HL-60 (cell line): ENCODE measurements around the gene CDH23.

Experiments
- DNase-seq, 2 experiments: peaks; one replicate each; pipeline ENCODE4 v3.0.0-alpha.2; 2010 to 2020; ENCODE audit warnings: low read depth in 1 of 2, low spot score in 1 of 2
- H3K27ac ChIP-seq: fragments of 250-450 bp; sonication (Bioruptor Pico); replicated peaks from 2 replicates; pipeline ENCODE4 v1.5.1; 2020; ENCODE audit warnings: mild to moderate bottlenecking, moderate library complexity
- H3K27me3 ChIP-seq: fragments of 250-450 bp; sonication (Bioruptor Pico); 2 replicates; pipeline ENCODE4 v1.5.1; 2021; ENCODE audit warnings: mild to moderate bottlenecking, moderate library complexity; ENCODE audit not compliant: insufficient read depth, poor library complexity, severe bottlenecking
- H3K4me3 ChIP-seq: replicated peaks from 2 replicates; pipeline ENCODE4 v1.5.1; 2011; ENCODE audit warnings: mild to moderate bottlenecking, control low read depth, low read length; ENCODE audit not compliant: insufficient read depth
- GABPA ChIP-seq: IDR thresholded peaks from 2 replicates; pipeline ENCODE4 v1.6.1; 2012; ENCODE audit warnings: low read depth
- POLR2AphosphoS5 ChIP-seq: IDR thresholded peaks from 2 replicates; pipeline ENCODE4 v1.6.1; 2012; ENCODE audit warnings: low read depth
- SPI1 ChIP-seq: IDR thresholded peaks from 2 replicates; pipeline ENCODE4 v1.6.1; 2012; ENCODE audit warnings: low read depth, mild to moderate bottlenecking, borderline replicate concordance
- TF ChIP-seq, protein P1 (sequence below): IDR thresholded peaks from one replicate; pipeline ENCODE4 v1.5.1; 2011; ENCODE audit warnings: low read length, control low read depth, inconsistent platforms; ENCODE audit not compliant: insufficient read depth
- TF ChIP-seq, protein P2 (sequence below): IDR thresholded peaks from 2 replicates; pipeline ENCODE4 v1.6.1; 2012; ENCODE audit warnings: low read depth; ENCODE audit not compliant: insufficient replicate concordance

Gene CDH23

DNA sequence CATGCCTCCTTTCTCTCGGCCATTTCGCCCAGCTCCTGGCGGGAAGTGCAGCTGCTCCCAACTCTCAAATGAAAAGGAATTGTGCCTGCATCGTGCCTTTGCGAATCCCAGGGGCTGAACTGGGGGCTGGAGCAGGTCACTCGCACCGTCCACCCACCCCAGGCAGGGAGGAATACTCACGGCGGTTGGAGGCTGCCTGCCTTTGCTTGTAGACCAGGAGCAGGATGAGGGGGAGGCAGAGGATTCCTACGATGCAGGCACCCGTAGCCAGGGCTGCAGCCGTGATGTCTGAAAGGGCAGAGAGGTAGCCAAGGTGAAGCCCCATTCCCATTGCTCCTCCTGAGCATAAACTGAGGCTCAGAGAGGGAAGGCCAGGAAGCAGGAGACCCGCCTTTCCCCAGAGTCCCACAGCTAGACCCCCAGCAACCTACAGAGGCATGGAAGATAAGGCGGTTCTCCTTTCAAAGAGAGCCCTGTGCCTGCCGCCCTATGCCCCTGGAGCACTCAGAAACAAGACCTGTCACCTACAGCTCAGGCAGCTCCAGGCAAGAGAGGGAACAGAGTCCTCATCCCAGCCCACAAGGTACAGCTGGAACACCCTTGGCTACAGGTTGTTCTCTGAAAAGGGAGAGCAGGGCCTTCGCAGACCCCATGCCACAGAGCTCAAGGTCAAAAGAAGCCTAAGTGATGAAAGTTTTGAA is 358.6 kb downstream of the CDH23 start:
- TF ChIP-seq POLR2AphosphoS5: peak; percentile 41; the same call in 1 of the 2 replicates
- no peak for TF ChIP-seq SPI1
- no peak overlapping the region for H3K4me3 ChIP-seq
- peak overlapping the region; percentile 71 for H3K27ac ChIP-seq
- no peak for DNase-seq
- H3K27me3 ChIP-seq: no peaks in the 10 kb centered on the region

DNA sequence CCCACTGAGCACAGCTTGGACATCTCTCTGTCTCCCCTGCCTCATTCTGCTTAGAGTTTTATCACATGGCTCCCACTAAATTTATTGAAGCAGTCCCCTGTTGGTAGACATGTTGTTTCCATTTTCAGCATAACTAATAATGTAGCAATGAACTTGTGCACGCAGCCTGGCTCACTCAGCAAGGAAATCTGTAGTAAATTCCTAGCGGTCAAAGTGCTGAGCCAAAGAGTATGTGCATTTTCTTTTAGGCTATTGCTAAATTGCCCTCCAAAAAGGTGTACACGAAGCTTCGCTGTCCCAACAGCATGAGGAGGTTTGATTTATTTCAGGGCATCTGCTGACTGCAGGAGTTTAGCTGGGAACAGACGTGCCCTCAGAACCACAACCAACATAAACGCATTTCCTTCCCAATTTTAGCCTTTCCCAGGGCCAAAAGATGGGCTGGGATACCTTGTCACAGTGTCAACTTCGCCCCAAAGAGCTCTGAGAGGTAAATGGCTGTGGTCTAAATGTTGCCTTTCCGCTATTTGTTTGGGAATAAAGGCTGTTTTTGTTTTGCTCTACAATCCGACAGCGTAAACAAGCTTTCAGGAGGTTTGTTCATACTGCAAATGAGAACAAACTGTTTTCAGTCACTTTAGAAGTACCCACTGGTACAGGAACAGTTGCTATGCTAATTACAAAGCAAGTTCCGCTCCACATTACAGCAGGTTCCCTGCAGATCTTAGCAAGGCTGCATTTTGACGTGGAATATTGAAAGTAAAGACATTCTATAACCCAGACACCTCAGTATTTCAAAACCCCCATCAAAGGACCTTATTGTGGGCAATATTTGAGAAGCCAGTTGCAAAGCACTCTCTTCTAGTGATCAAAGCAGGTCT is 359.8 kb downstream of the CDH23 start:
- Histone ChIP-seq H3K27me3 (no peaks in the 10 kb centered on the region), H3K27ac (peak overlapping the region; percentile 71), H3K4me3 (no peak overlapping the region)
- TF ChIP-seq, protein P1, sequence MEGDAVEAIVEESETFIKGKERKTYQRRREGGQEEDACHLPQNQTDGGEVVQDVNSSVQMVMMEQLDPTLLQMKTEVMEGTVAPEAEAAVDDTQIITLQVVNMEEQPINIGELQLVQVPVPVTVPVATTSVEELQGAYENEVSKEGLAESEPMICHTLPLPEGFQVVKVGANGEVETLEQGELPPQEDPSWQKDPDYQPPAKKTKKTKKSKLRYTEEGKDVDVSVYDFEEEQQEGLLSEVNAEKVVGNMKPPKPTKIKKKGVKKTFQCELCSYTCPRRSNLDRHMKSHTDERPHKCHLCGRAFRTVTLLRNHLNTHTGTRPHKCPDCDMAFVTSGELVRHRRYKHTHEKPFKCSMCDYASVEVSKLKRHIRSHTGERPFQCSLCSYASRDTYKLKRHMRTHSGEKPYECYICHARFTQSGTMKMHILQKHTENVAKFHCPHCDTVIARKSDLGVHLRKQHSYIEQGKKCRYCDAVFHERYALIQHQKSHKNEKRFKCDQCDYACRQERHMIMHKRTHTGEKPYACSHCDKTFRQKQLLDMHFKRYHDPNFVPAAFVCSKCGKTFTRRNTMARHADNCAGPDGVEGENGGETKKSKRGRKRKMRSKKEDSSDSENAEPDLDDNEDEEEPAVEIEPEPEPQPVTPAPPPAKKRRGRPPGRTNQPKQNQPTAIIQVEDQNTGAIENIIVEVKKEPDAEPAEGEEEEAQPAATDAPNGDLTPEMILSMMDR: no peak
- TF ChIP-seq SPI1: no peak
- TF ChIP-seq, protein P2, sequence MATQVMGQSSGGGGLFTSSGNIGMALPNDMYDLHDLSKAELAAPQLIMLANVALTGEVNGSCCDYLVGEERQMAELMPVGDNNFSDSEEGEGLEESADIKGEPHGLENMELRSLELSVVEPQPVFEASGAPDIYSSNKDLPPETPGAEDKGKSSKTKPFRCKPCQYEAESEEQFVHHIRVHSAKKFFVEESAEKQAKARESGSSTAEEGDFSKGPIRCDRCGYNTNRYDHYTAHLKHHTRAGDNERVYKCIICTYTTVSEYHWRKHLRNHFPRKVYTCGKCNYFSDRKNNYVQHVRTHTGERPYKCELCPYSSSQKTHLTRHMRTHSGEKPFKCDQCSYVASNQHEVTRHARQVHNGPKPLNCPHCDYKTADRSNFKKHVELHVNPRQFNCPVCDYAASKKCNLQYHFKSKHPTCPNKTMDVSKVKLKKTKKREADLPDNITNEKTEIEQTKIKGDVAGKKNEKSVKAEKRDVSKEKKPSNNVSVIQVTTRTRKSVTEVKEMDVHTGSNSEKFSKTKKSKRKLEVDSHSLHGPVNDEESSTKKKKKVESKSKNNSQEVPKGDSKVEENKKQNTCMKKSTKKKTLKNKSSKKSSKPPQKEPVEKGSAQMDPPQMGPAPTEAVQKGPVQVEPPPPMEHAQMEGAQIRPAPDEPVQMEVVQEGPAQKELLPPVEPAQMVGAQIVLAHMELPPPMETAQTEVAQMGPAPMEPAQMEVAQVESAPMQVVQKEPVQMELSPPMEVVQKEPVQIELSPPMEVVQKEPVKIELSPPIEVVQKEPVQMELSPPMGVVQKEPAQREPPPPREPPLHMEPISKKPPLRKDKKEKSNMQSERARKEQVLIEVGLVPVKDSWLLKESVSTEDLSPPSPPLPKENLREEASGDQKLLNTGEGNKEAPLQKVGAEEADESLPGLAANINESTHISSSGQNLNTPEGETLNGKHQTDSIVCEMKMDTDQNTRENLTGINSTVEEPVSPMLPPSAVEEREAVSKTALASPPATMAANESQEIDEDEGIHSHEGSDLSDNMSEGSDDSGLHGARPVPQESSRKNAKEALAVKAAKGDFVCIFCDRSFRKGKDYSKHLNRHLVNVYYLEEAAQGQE: no peak
- TF ChIP-seq POLR2AphosphoS5: no peak
- no peak for TF ChIP-seq GABPA
- peak in 1 of 2 experiments; percentile 53 for DNase-seq

DNA sequence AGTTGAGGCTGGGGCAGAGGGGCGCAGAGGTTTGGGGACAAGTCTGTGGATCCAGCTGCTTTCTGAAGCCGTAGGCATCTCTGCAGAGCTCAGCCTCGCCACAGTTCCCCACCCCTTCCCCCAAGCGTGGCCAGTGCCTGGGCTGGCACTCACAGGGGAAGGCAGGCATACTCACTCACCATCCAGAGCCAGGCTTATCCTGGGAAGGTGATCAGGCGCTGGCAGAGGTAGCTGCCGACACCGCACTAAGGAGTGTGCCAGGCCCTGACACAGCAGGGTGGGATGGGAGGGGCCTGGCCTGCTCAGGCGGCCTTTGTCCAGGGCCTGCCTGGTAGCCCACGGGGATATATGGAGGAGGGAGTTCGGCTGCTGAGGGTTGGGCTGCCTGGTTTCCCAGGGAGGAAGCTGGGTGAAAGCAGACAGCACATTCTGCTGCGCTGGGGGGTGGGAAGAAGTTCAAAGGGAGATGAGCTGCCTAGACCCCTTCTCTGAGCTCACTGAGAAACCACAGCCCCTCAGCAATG is 360.7 kb downstream of the CDH23 start:
- peak overlapping the region; percentile 71 for H3K27ac ChIP-seq
- H3K27me3 ChIP-seq: no peaks in the 10 kb centered on the region
- DNase-seq: peak in 1 of 2 experiments; percentile 20
- H3K4me3 ChIP-seq: no peak overlapping the region
- TF ChIP-seq, protein P1: no peak
- TF ChIP-seq GABPA: no peak
- TF ChIP-seq POLR2AphosphoS5: no peak
- TF ChIP-seq SPI1: no peak
- TF ChIP-seq, protein P2: no peak

DNA sequence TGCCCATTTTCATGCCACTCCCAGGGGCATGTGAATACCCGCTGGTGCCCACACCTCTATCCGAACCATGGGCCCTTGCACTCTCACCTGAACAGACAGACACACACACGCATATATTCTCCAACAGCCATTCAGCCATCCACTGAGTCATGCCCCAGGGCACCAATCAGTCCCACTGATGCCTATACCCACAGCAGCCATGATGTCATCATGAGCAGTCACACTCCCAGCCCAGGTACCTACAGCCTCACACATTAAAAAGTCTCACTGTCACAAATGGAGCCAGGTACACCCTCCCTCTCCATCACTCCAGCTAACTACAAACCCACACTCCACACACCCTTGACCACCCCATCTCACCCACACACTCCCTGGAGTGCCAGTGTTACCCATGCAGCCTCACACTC is 364.4 kb downstream of the CDH23 start:
- no peak overlapping the region for H3K27ac ChIP-seq

More for the DNA sequence above, 364.4 kb downstream of the CDH23 start:
- TF ChIP-seq, protein P2: no peak
- no peak for TF ChIP-seq GABPA
- TF ChIP-seq SPI1: no peak
- TF ChIP-seq, protein P1: no peak
- TF ChIP-seq POLR2AphosphoS5: no peak; the same call in 1 of the 2 replicates
- Histone ChIP-seq H3K4me3 (no peak overlapping the region), H3K27me3 (no peaks in the 10 kb centered on the region)
- DNase-seq: no peak
